ENCODE measurements around the gene LRRC4C. TPM values are rescaled to one million over a fixed set of nuclear protein-coding genes. Genes with fewer than 3 reads are reported as not detected.

LRRC4C gene
- total and polyA plus RNA-seq, 2 donors (not counting 3 experiments of a cell fraction or from before 2014, with no cell fraction given) = not detected

DNA sequence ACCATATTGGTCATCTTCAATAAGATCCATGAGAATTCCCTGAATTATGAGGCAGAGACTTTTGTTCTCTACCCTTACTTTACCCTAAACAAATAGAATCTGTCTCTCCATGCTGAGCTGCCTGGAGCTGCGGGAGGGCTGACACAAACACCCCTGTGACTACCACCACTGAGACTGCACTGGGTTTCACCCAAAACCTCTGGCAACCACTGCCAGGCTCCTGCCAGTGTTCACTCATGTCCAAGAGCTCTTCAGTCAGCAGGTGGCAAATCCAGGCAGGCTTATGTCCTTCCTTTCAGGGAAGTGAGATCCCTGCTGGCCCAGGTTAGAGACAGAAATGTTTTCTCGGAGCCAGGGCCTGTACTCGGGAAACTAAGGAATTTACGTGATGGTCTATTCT, 1105.3 kb downstream of the LRRC4C start:
- FAIRE-seq = no peak
- intact Hi-C loops (cut with micrococcal nuclease) = no loop called here
- CTCF ChIA-PET = no interaction called here

DNA sequence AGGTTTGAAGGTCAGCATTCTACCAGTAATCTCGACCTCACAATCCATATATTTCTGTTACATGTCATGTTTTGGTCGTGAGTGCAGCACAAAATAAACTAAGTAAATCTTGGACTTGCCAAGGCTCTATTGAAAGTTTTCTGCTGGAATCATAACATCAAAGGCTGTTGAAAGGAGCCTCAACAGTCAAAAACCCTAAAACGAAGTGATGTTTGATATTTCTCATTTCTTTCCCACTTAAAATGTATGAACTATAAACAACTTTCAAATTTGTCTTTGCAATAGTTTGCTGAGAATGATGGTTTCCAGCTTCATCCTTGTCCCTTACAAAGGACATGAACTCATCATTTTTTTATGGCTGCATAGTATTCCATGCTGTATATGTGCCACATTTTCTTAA, 1118.5 kb downstream of the LRRC4C start:
- dilution Hi-C loops (cut with MboI; ENCODE audit: extremely low pct_ligation_motif_present, low sequenced_read_pairs) = no loop called here

More for the DNA sequence above, 1105.3 kb downstream of the LRRC4C start:
- Histone ChIP-seq H3K9me3 (replicated peaks; ENCODE audit: control insufficient read depth, insufficient read depth, low read length) (no peaks in the 10 kb centered on the region), H3K36me3 (ENCODE audit: control insufficient read depth in 2 of 2, extremely low read depth in 1 of 2, insufficient read depth in 2 of 2, low read length in 2 of 2) (no peaks in the 10 kb centered on the region), H3K9me1 (replicated peaks; ENCODE audit: control insufficient read depth, extremely low read depth, insufficient read depth, low read length) (no peaks in the 10 kb centered on the region), H3K27me3 (ENCODE audit: control insufficient read depth in 2 of 2, insufficient read depth in 2 of 2, low read length in 2 of 2) (no peaks in the 10 kb centered on the region), H3K4me3 (replicated peaks in 1 of 3; ENCODE audit: insufficient read depth in 1 of 3, low read depth in 1 of 3, low read length in 3 of 3) (no peak overlapping the region), H3K9ac (replicated peaks; ENCODE audit: extremely low read depth, insufficient read depth, low read length) (no peak overlapping the region), H3K79me2 (ENCODE audit: control insufficient read depth, insufficient read depth, low read length) (no peaks in the 10 kb centered on the region), H3K27ac (ENCODE audit: insufficient read depth, low read depth, low read length) (no peak overlapping the region), H2AFZ (ENCODE audit: low read depth, low read length) (no peak overlapping the region), H3K4me1 (ENCODE audit: control insufficient read depth, extremely low read depth, insufficient read depth, low read length) (no peaks in the 10 kb centered on the region), H4K20me1 (replicated peaks; ENCODE audit: control insufficient read depth, extremely low read depth, insufficient read depth, low read length) (no peaks in the 10 kb centered on the region), H3K4me2 (ENCODE audit: insufficient read depth, low read length) (no peak overlapping the region)
- no peak for DNase-seq (ENCODE audit: low read depth, low spot score)
- POLR2A ChIA-PET = no interaction called here
- TF ChIP-seq JUN (IDR thresholded peaks at IDR 0.05; ENCODE audit: borderline replicate concordance, insufficient read depth, insufficient read length, low read depth) (no peak), CTCF (IDR thresholded peaks at IDR 0.05; ENCODE audit: extremely low read depth in 1 of 2, insufficient read depth in 1 of 2, low read depth in 1 of 2, low read length in 2 of 2) (no peak)
- BruUV-seq (replicated peaks) = no TSS peak
- dilution Hi-C loops (cut with MboI; ENCODE audit: extremely low pct_ligation_motif_present, low sequenced_read_pairs) = no loop called here

More for the DNA sequence above, 1118.5 kb downstream of the LRRC4C start:
- H3K4me1 ChIP-seq (ENCODE audit: control insufficient read depth, extremely low read depth, insufficient read depth, low read length) = peaks cover 28% of the 10 kb centered on the region
- TF ChIP-seq CTCF (IDR thresholded peaks at IDR 0.05; ENCODE audit: extremely low read depth in 1 of 2, insufficient read depth in 1 of 2, low read depth in 1 of 2, low read length in 2 of 2) (no peak), MYC (IDR thresholded peaks at IDR 0.05; ENCODE audit: low read depth, low read length) (no peak), POLR2A (IDR thresholded peaks at IDR 0.05; ENCODE audit: low read depth, low read length) (no peak), POLR2AphosphoS5 (IDR thresholded peaks at IDR 0.05; ENCODE audit: insufficient read depth, low read depth, low read length) (no peak), FOS (IDR thresholded peaks at IDR 0.05; ENCODE audit: borderline replicate concordance, insufficient read depth, low read length) (no peak), EZH2 (IDR thresholded peaks at IDR 0.05; ENCODE audit: borderline replicate concordance, low read depth, low read length, severe bottlenecking) (no peak), MAX (IDR thresholded peaks at IDR 0.05; ENCODE audit: insufficient read depth, insufficient read length) (no peak), GATA2 (IDR thresholded peaks at IDR 0.05; ENCODE audit: insufficient read depth, insufficient read length, low read depth, low read length) (no peak), JUN (IDR thresholded peaks at IDR 0.05; ENCODE audit: borderline replicate concordance, insufficient read depth, insufficient read length, low read depth) (no peak)
- no peak overlapping the region for H2AFZ ChIP-seq (ENCODE audit: low read depth, low read length)
- ChIA-PET POLR2A (no interaction called here), CTCF (interaction anchor here (1.4 kb wide), 1 partner anchor 19 kb away, joined by 3 read pairs; no protein-coding TSS in a partner anchor)
- H3K4me2 ChIP-seq (ENCODE audit: insufficient read depth, low read length) = no peak overlapping the region
- no peaks in the 10 kb centered on the region for H4K20me1 ChIP-seq (replicated peaks; ENCODE audit: control insufficient read depth, extremely low read depth, insufficient read depth, low read length)
- no peaks in the 10 kb centered on the region for H3K9me3 ChIP-seq (replicated peaks; ENCODE audit: control insufficient read depth, insufficient read depth, low read length)
- no TSS peak for BruUV-seq (replicated peaks)
- DNase-seq (ENCODE audit: low read depth, low spot score) (no peak), FAIRE-seq (no peak)
- intact Hi-C loops (cut with micrococcal nuclease) = no loop called here
- no peaks in the 10 kb centered on the region for H3K79me2 ChIP-seq (ENCODE audit: control insufficient read depth, insufficient read depth, low read length)
- no peaks in the 10 kb centered on the region for H3K27me3 ChIP-seq (ENCODE audit: control insufficient read depth in 2 of 2, insufficient read depth in 2 of 2, low read length in 2 of 2)
- no peak overlapping the region for H3K9ac ChIP-seq (replicated peaks; ENCODE audit: extremely low read depth, insufficient read depth, low read length)
- H3K27ac ChIP-seq (ENCODE audit: insufficient read depth, low read depth, low read length) = no peak overlapping the region
- H3K9me1 ChIP-seq (replicated peaks; ENCODE audit: control insufficient read depth, extremely low read depth, insufficient read depth, low read length) = no peaks in the 10 kb centered on the region
- no peaks in the 10 kb centered on the region for H3K36me3 ChIP-seq (ENCODE audit: control insufficient read depth in 2 of 2, extremely low read depth in 1 of 2, insufficient read depth in 2 of 2, low read length in 2 of 2)
- H3K4me3 ChIP-seq (replicated peaks in 1 of 3; ENCODE audit: insufficient read depth in 1 of 3, low read depth in 1 of 3, low read length in 3 of 3) = no peak overlapping the region

Measured in endothelial cell of umbilical vein (primary cell).